GM19240 (cell line): ENCODE measurements around the gene FRAT1.

Experiments used
- DNase-seq: peaks from one replicate; pipeline ENCODE4 v3.0.0; 2011; ENCODE audit warnings: low spot score; ENCODE audit not compliant: insufficient read length

Gene FRAT1

GRCh38 chr10:97365761-97366351 is 46.8 kb downstream of the FRAT1 start:
- no peak for DNase-seq

- DNase-seq = no peak
These were observed 47.5 kb downstream of the FRAT1 start for GRCh38 chr10:97366572-97366971.

GRCh38 chr10:97367126-97367649 is 48.1 kb downstream of the FRAT1 start:
- DNase-seq = no peak
